ENCODE results near the gene ZNF256. TPM values are rescaled to one million over a fixed set of nuclear protein-coding genes. Genes with fewer than 3 reads are reported as not detected.

Gene ZNF256
- total and polyA plus RNA-seq, 2 of the 13 experiments (the other 11 are each of a cell fraction or from before 2014, with no cell fraction given) = 3.8 to 6.0 TPM

- TF ChIP-seq ZBED4 (CRISPR knock-in tag; IDR thresholded peaks at IDR 0.05; ENCODE audit: borderline replicate concordance) (0 out of 2 replicates have a peak, but pooled peaks have one; percentile 27), ELF4 (CRISPR knock-in tag; IDR thresholded peaks at IDR 0.05; ENCODE audit: borderline replicate concordance) (peak; percentile 31; the same call in 1 of the 2 replicates), MBD4 (IDR thresholded peaks at IDR 0.05; ENCODE audit: borderline replicate concordance, low read length) (no peak), MAFF (IDR thresholded peaks at IDR 0.05; ENCODE audit: low read depth, low read length) (no peak), ZNF616 (CRISPR knock-in tag; IDR thresholded peaks at IDR 0.05; ENCODE audit: low read depth) (no peak), E2F1 (CRISPR knock-in tag; IDR thresholded peaks at IDR 0.05) (peak; percentile 86), CENPBD1 (CRISPR knock-in tag; IDR thresholded peaks at IDR 0.05; ENCODE audit: borderline replicate concordance, low read depth) (no peak), MXD4 (CRISPR knock-in tag; IDR thresholded peaks at IDR 0.05) (0 out of 2 replicates have a peak, but pooled peaks have one; percentile 54), MBNL3 (CRISPR knock-in tag; conservative IDR thresholded peaks at IDR 0.05) (no peak), ZNF878 (CRISPR knock-in tag; IDR thresholded peaks at IDR 0.05) (no peak), ZNF547 (CRISPR knock-in tag; IDR thresholded peaks at IDR 0.05) (no peak), ZNF12 (CRISPR knock-in tag; IDR thresholded peaks at IDR 0.05) (0 out of 2 replicates have a peak, but pooled peaks have one; percentile 48), ZNF792 (CRISPR knock-in tag; IDR thresholded peaks at IDR 0.05) (0 out of 2 replicates have a peak, but pooled peaks have one; percentile 26), ZNF737 (CRISPR knock-in tag; IDR thresholded peaks at IDR 0.05; ENCODE audit: borderline replicate concordance) (no peak), JDP2 (CRISPR knock-in tag; IDR thresholded peaks at IDR 0.05; ENCODE audit: borderline replicate concordance) (no peak), ZMYM4 (CRISPR knock-in tag; IDR thresholded peaks at IDR 0.05) (peak; percentile 99), MEIS1 (CRISPR knock-in tag; IDR thresholded peaks at IDR 0.05; ENCODE audit: borderline replicate concordance) (no peak; the same call in 1 of the 2 replicates)
- TF ChIP-seq, protein P1, sequence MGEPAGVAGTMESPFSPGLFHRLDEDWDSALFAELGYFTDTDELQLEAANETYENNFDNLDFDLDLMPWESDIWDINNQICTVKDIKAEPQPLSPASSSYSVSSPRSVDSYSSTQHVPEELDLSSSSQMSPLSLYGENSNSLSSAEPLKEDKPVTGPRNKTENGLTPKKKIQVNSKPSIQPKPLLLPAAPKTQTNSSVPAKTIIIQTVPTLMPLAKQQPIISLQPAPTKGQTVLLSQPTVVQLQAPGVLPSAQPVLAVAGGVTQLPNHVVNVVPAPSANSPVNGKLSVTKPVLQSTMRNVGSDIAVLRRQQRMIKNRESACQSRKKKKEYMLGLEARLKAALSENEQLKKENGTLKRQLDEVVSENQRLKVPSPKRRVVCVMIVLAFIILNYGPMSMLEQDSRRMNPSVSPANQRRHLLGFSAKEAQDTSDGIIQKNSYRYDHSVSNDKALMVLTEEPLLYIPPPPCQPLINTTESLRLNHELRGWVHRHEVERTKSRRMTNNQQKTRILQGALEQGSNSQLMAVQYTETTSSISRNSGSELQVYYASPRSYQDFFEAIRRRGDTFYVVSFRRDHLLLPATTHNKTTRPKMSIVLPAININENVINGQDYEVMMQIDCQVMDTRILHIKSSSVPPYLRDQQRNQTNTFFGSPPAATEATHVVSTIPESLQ (CRISPR knock-in tag; conservative IDR thresholded peaks at IDR 0.05) = 0 out of 2 replicates have a peak, but pooled peaks have one; percentile 42
- TF ChIP-seq, protein P2, sequence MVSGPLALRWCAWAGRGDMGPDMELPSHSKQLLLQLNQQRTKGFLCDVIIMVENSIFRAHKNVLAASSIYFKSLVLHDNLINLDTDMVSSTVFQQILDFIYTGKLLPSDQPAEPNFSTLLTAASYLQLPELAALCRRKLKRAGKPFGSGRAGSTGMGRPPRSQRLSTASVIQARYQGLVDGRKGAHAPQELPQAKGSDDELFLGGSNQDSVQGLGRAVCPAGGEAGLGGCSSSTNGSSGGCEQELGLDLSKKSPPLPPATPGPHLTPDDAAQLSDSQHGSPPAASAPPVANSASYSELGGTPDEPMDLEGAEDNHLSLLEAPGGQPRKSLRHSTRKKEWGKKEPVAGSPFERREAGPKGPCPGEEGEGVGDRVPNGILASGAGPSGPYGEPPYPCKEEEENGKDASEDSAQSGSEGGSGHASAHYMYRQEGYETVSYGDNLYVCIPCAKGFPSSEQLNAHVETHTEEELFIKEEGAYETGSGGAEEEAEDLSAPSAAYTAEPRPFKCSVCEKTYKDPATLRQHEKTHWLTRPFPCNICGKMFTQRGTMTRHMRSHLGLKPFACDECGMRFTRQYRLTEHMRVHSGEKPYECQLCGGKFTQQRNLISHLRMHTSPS (CRISPR knock-in tag; IDR thresholded peaks at IDR 0.05; ENCODE audit: low read depth) = no peak
Measured at GRCh38 chr19:57947419-57948134, at the start of gene ZNF256 (continued).

Measured in HepG2 (cell line).